SK-N-MC (cell line): ENCODE measurements around the gene BRPF1.

Experiments used
- EZH2 ChIP-seq: fragments of 200-600 bp; sonication (generic); IDR thresholded peaks from one replicate; pipeline ENCODE4 v1.6.1; 2017; ENCODE audit warnings: antibody characterized with exemption
- FOXP2 ChIP-seq: optimal IDR thresholded peaks from 2 replicates; pipeline ENCODE3; 2011; ENCODE audit warnings: mild to moderate bottlenecking, moderate library complexity; ENCODE audit not compliant: insufficient read depth; ENCODE audit errors: extremely low read length, control extremely low read depth
- POLR2AphosphoS5 ChIP-seq: IDR thresholded peaks from 2 replicates; pipeline ENCODE4 v1.6.1; 2012; ENCODE audit warnings: mild to moderate bottlenecking, low read depth, low read length, borderline replicate concordance

DNA sequence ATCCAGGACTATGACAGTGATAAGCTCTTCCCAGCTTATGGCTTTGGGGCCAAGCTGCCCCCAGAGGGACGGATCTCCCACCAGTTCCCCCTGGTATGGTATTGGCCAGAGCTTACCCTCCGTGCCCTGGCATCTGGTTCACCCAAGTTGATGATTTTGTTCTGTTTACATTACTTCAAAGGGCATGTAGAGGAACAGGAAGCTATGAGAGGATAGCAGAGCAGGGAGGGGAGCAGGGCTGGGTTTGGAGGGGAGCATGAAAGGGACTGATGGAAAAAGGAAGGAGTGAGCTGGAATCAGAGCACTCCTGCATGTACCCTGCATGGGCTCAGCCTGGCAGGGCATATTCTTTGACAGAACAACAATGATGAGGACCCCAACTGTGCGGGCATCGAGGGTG, 13.4 kb upstream of the BRPF1 start:
- TF ChIP-seq POLR2AphosphoS5: no peak
- no peak for TF ChIP-seq EZH2
- TF ChIP-seq FOXP2: no peak
